IMR-90 (cell line): ENCODE results near the gene PTPRCAP. TPM values are rescaled to one million over a fixed set of nuclear protein-coding genes. Genes with fewer than 3 reads are reported as not detected.

ENCODE experiments used
- ATAC-seq: fragments of 200-7000 bp; cut with Tn5 transposase; 2 replicates; pipeline ENCODE4 v1.9.1; 2020; ENCODE audit warnings: low read depth, mild to moderate bottlenecking, moderate library complexity
- BruUV-seq: library from RNA; stranded (reverse); fragments of 400-500 nt; replicated peaks from 2 replicates; lab custom pipeline; 2021; lab: Mats Ljungman, UMichigan
- CTCF ChIA-PET: fragments of 300-600 bp; formaldehyde crosslinking; extraction: SDS; loops from one replicate; lab custom pipeline; 2021; ENCODE audit warnings: antibody characterized with exemption; lab: Yijun Ruan, JAX
- POLR2A ChIA-PET: fragments of 300-600 bp; sonication (Branson Sonifier 250); formaldehyde crosslinking; loops from one replicate; lab custom pipeline; 2022; ENCODE audit warnings: antibody characterized with exemption; ENCODE audit not compliant: unreplicated experiment; lab: Charles Lee
- DNase-seq: peaks from one replicate; pipeline ENCODE4 v3.0.0; 2013
- H2AFZ ChIP-seq: replicated peaks from 2 replicates; pipeline ENCODE3; 2013; ENCODE audit warnings: low read length, mild to moderate bottlenecking; ENCODE audit not compliant: poor library complexity
- H2AK5ac ChIP-seq: 2 replicates; pipeline ENCODE4 v1.6.1; 2013; ENCODE audit warnings: low read depth, low read length, inconsistent platforms
- H2AK9ac ChIP-seq: replicated peaks from 2 replicates; pipeline ENCODE3; 2013; ENCODE audit warnings: mild to moderate bottlenecking, low read depth, low read length, moderate library complexity; ENCODE audit not compliant: poor library complexity
- H2BK120ac ChIP-seq: 2 replicates; pipeline ENCODE4 v1.6.1; 2013; ENCODE audit warnings: low read depth, low read length, inconsistent platforms
- H2BK15ac ChIP-seq: 3 replicates; pipeline ENCODE4 v1.6.1; 2013; ENCODE audit warnings: low read depth, low read length, inconsistent platforms
- H2BK20ac ChIP-seq: 2 replicates; pipeline ENCODE4 v1.6.1; 2013; ENCODE audit warnings: low read depth, mild to moderate bottlenecking, inconsistent platforms, low read length, moderate library complexity
- H2BK5ac ChIP-seq: 2 replicates; pipeline ENCODE4 v1.6.1; 2013; ENCODE audit warnings: mild to moderate bottlenecking, low read depth, low read length, inconsistent platforms; ENCODE audit not compliant: poor library complexity, severe bottlenecking
- H3K14ac ChIP-seq: replicated peaks from 2 replicates; pipeline ENCODE4 v1.6.1; 2013; ENCODE audit warnings: low read depth, low read length, inconsistent platforms
- H3K18ac ChIP-seq: 2 replicates; pipeline ENCODE4 v1.6.1; 2013; ENCODE audit warnings: low read depth, low read length, control low read depth
- H3K23ac ChIP-seq: 2 replicates; pipeline ENCODE4 v1.6.1; 2013; ENCODE audit warnings: low read depth, low read length, inconsistent platforms
- H3K27ac ChIP-seq: 2 replicates; pipeline ENCODE4 v1.5.1; 2013; ENCODE audit warnings: mild to moderate bottlenecking, control low read depth, low read length; ENCODE audit not compliant: insufficient read depth
- H3K27me3 ChIP-seq: 2 replicates; pipeline ENCODE4 v1.6.1; 2013; ENCODE audit warnings: low read length; ENCODE audit not compliant: control insufficient read depth, insufficient read depth
- H3K36me3 ChIP-seq: 2 replicates; pipeline ENCODE4 v1.6.1; 2013; ENCODE audit warnings: low read length, mixed read lengths; ENCODE audit not compliant: control insufficient read depth, insufficient read depth
- H3K4ac ChIP-seq: 2 replicates; pipeline ENCODE4 v1.6.1; 2013; ENCODE audit warnings: low read depth, low read length, inconsistent platforms
- H3K4me1 ChIP-seq: 2 replicates; pipeline ENCODE4 v1.6.1; 2013; ENCODE audit warnings: low read length, mixed read lengths; ENCODE audit not compliant: control insufficient read depth, insufficient read depth
- H3K4me2 ChIP-seq: 2 replicates; pipeline ENCODE4 v1.6.1; 2013; ENCODE audit warnings: low read depth, mild to moderate bottlenecking, control low read depth, low read length, moderate library complexity
- H3K4me3 ChIP-seq: 2 replicates; pipeline ENCODE4 v1.5.1; 2013; ENCODE audit warnings: low read depth, mild to moderate bottlenecking, control low read depth, low read length, moderate library complexity; ENCODE audit not compliant: insufficient read depth
- H3K56ac ChIP-seq: 2 replicates; pipeline ENCODE4 v1.6.1; 2013; ENCODE audit warnings: low read length, inconsistent platforms; ENCODE audit not compliant: insufficient read depth; ENCODE audit errors: extremely low read depth
- H3K79me1 ChIP-seq, 2 experiments: 2 replicates each; pipeline ENCODE4 v1.6.1; 2013; ENCODE audit warnings: low read length in 2 of 2, inconsistent platforms in 1 of 2, low read depth in 1 of 2
- H3K9ac ChIP-seq: 2 replicates; pipeline ENCODE4 v1.6.1; 2013; ENCODE audit warnings: low read depth, low read length, control low read depth
- H3K9me1 ChIP-seq: 2 replicates; pipeline ENCODE4 v1.6.1; 2013; ENCODE audit warnings: low read length, inconsistent platforms; ENCODE audit not compliant: insufficient read depth
- H3K9me3 ChIP-seq: 2 replicates; pipeline ENCODE4 v1.6.1; 2013; ENCODE audit warnings: low read length; ENCODE audit not compliant: control insufficient read depth, insufficient read depth
- H4K20me1 ChIP-seq: 2 replicates; pipeline ENCODE4 v1.6.1; 2013; ENCODE audit warnings: low read length, inconsistent platforms; ENCODE audit not compliant: insufficient read depth
- H4K5ac ChIP-seq: 2 replicates; pipeline ENCODE4 v1.6.1; 2013; ENCODE audit warnings: mild to moderate bottlenecking, low read depth, low read length, control low read depth
- H4K8ac ChIP-seq, 2 experiments: 2 replicates each; pipeline ENCODE4 v1.6.1; 2013; ENCODE audit warnings: low read depth in 2 of 2, low read length in 2 of 2, control low read depth in 1 of 2, inconsistent platforms in 1 of 2
- H4K91ac ChIP-seq: 2 replicates; pipeline ENCODE4 v1.6.1; 2013; ENCODE audit warnings: low read depth, low read length, inconsistent platforms; ENCODE audit not compliant: insufficient read depth
- CHD1 ChIP-seq: IDR thresholded peaks from 2 replicates; pipeline ENCODE4 v1.6.1; 2012; ENCODE audit warnings: low read depth, low read length, improper control_type of control experiment
- CTCF ChIP-seq: conservative IDR thresholded peaks from 2 replicates; pipeline ENCODE4 v1.5.1; 2012; ENCODE audit warnings: mild to moderate bottlenecking, low read depth, low read length, improper control_type of control experiment
- ELK1 ChIP-seq: fragments of 150-350 bp; IDR thresholded peaks from 2 replicates; pipeline ENCODE4 v1.6.1; 2016; ENCODE audit warnings: low read depth, mild to moderate bottlenecking, low read length, moderate library complexity, borderline replicate concordance
- MAZ ChIP-seq: IDR thresholded peaks from 2 replicates; pipeline ENCODE4 v1.6.1; 2012; ENCODE audit warnings: low read depth, mild to moderate bottlenecking, low read length, improper control_type of control experiment, moderate library complexity, borderline replicate concordance
- RFX5 ChIP-seq: IDR thresholded peaks from 2 replicates; pipeline ENCODE4 v1.8.0; 2012; ENCODE audit warnings: low read depth, mild to moderate bottlenecking, low read length, moderate library complexity
- SMC3 ChIP-seq: fragments of 150-350 bp; IDR thresholded peaks from 2 replicates; pipeline ENCODE4 v1.6.1; 2016; ENCODE audit warnings: low read depth, mild to moderate bottlenecking, antibody characterized with exemption, low read length, moderate library complexity
- WGBS, 2 experiments: methylation state at CpG; one replicate each; pipeline versions ENCODE4 v1.1.5 to v1.1.7; 2013; ENCODE audit warnings: missing lambda C conversion rate in 2 of 2; ENCODE audit not compliant: insufficient read length in 1 of 2; ENCODE audit errors: extremely low coverage in 2 of 2; 5-methylcytosine and 5-hydroxymethylcytosine counted together
- dilution Hi-C: fragments of 300-500 bp; cut with HindIII; formaldehyde crosslinking; loops from one replicate; pipeline ENCODE4 v1.14.3; 2018; ENCODE audit warnings: low sequenced_read_pairs; ENCODE audit not compliant: unreplicated experiment
- in situ Hi-C: fragments of 300-500 bp; cut with MboI; formaldehyde crosslinking; loops from 3 replicates; pipeline ENCODE4 v1.14.3; 2019; ENCODE audit warnings: low sequenced_read_pairs, inconsistent platforms, mixed read lengths
- intact Hi-C: fragments of 100-400 bp; cut with micrococcal nuclease; formaldehyde crosslinking; loops from 2 replicates; pipeline ENCODE4 v1.10.0; 2022
- polyA plus RNA-seq, 3 experiments: library from polyadenylated mRNA; depleted of rRNA; stranded (reverse); fragments of >200 nt; gene quantifications; 2 replicates each; pipeline ENCODE4 v1.2.3, GENCODE V29; 2012; ENCODE audit warnings: low replicate concordance in 1 of 3
- total RNA-seq: library from RNA; depleted of rRNA; stranded (reverse); fragments of >200 nt; gene quantifications from 2 replicates; pipeline ENCODE4 v1.2.3, GENCODE V29; 2012

Gene PTPRCAP
- total and polyA plus RNA-seq, 2 of the 4 experiments (the other 2 are of a cell fraction), result 0.24 TPM; not detected in 1

- no peak overlapping the region for H2BK15ac ChIP-seq
- in situ Hi-C loops (no loop called here), dilution Hi-C loops (no loop called here), intact Hi-C loops (no loop called here)
- ATAC-seq (no peak), DNase-seq (no peak)
- no peaks in the 10 kb centered on the region for H3K9me3 ChIP-seq
- H3K4ac ChIP-seq, result no peak overlapping the region
- H3K27ac ChIP-seq, result no peak overlapping the region
- H3K4me1 ChIP-seq, result peaks cover 13% of the 10 kb centered on the region
- no peak overlapping the region for H2AK5ac ChIP-seq
- H4K8ac ChIP-seq, result no peak overlapping the region
- H3K36me3 ChIP-seq, result peaks cover 43% of the 10 kb centered on the region
- ChIA-PET POLR2A (no interaction called here), CTCF (no interaction called here)
- H2AFZ ChIP-seq, result no peak overlapping the region
- H4K5ac ChIP-seq, result no peak overlapping the region
- no peak overlapping the region for H3K14ac ChIP-seq
- H2BK5ac ChIP-seq, result no peak overlapping the region
- H3K56ac ChIP-seq, result no peak overlapping the region
- no peak overlapping the region for H3K9ac ChIP-seq
- H4K91ac ChIP-seq, result no peak overlapping the region
- H2BK120ac ChIP-seq, result no peak overlapping the region
- H2BK20ac ChIP-seq, result no peak overlapping the region
- H4K20me1 ChIP-seq, result peaks cover 34% of the 10 kb centered on the region
- no peaks in the 10 kb centered on the region for H3K27me3 ChIP-seq
- TF ChIP-seq CHD1 (no peak), MAZ (no peak), ELK1 (no peak), CTCF (no peak), RFX5 (no peak), SMC3 (no peak)
- no TSS peak for BruUV-seq
- 88% methylated on average over 4 of the region's 7 CpGs; no CpG with 5 or more reads in 1 of the 2 experiments for WGBS, 2 experiments
- H2AK9ac ChIP-seq, result no peak overlapping the region
- H3K9me1 ChIP-seq, result no peaks in the 10 kb centered on the region
- peaks cover 21 to 48% of the 10 kb centered on the region in 2 experiments; a peak in 3 of 4 replicates for H3K79me1 ChIP-seq
- no peak overlapping the region for H3K23ac ChIP-seq
- no peak overlapping the region for H3K4me2 ChIP-seq
- no peak overlapping the region for H3K4me3 ChIP-seq
- H3K18ac ChIP-seq, result no peak overlapping the region
Measured at GRCh38 chr11:67396259-67396581, 41.3 kb downstream of the PTPRCAP start.
